ENCODE measurements around the gene SIGLEC6.

Gene SIGLEC6

DNA sequence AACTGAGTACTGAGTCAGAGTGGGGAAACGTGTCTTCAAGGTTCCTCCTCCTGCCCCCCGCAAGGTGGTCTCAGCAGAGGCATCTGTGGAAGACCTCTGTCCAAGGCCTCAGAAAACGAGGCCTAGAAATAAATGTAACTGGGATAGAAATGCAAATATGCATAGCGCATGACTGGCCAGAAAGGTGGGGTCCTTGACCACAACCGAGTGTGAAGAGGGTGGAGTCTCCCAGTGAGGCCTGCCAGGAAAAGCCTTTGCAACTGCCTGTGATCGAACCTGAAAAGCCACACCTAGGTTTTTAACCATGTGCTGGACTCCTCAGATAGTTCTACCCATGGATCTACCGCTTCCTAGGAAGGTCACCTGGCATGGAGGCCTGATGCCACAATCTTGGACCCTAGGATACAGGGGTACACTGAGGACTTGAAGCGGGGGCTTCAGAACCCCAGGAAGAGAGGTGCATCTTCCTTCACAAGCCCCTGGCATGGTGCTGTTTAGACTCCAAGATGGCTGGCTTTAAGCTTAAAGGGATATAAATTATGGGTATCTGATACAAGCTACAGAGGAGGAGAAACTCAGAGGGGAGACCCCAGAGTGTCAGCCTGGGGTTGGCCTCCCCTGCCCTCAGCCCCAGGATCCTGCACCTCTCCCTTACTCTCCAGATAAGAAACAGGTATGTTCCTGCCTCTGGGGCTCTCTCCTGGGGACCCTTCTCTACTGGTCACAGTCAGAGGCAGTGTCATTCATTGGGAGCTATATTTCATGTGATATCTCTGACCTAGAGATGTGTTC is 18.3 kb upstream of the SIGLEC6 start:
- peak; percentile 85 for FAIRE-seq
- DNase-seq (ENCODE audit: insufficient read length, low spot score), result no peak
- TF ChIP-seq POU2F2 (IDR thresholded peaks at IDR 0.05; ENCODE audit: low read depth, low read length), result no peak
- TF ChIP-seq TAF1 (IDR thresholded peaks at IDR 0.05; ENCODE audit: low read depth, low read length), result no peak
- no peak for TF ChIP-seq POLR2AphosphoS5 (IDR thresholded peaks at IDR 0.05; ENCODE audit: low read depth, low read length)
- no peak for TF ChIP-seq PAX5 (IDR thresholded peaks at IDR 0.05; ENCODE audit: insufficient read depth, low read length, severe bottlenecking)
- no peak for TF ChIP-seq POLR2A (IDR thresholded peaks at IDR 0.05; ENCODE audit: low read depth, low read length)
- TF ChIP-seq SPI1 (IDR thresholded peaks at IDR 0.05; ENCODE audit: low read depth, low read length), result no peak

DNA sequence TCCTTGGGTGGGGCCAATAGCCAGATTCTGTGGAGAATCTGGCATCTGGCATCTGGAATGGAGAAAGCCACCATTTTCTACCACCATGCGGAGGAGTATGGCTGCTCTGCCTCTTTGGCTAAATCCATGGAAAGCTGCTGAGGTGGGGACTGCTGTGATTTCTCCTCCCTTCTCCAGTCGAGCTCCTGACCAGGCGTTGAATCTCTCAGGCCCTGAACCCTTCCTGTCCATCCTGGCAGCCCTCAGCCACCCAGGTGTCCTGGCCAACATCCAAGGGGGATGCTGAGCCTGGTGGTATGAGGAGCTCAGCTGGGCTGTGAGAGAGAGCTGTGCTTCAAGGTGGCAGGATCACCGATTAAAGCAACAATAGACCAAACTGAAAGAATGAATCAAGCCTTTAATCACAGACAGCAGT is 17.4 kb upstream of the SIGLEC6 start:
- DNase-seq (ENCODE audit: insufficient read length, low spot score), result no peak
- FAIRE-seq, result no peak
- TF ChIP-seq SPI1 (IDR thresholded peaks at IDR 0.05; ENCODE audit: low read depth, low read length), result no peak
- no peak for TF ChIP-seq POLR2AphosphoS5 (IDR thresholded peaks at IDR 0.05; ENCODE audit: low read depth, low read length)
- TF ChIP-seq POLR2A (IDR thresholded peaks at IDR 0.05; ENCODE audit: low read depth, low read length), result no peak
- no peak for TF ChIP-seq TAF1 (IDR thresholded peaks at IDR 0.05; ENCODE audit: low read depth, low read length)
- TF ChIP-seq POU2F2 (IDR thresholded peaks at IDR 0.05; ENCODE audit: low read depth, low read length), result no peak
- TF ChIP-seq PAX5 (IDR thresholded peaks at IDR 0.05; ENCODE audit: insufficient read depth, low read length, severe bottlenecking), result no peak

DNA sequence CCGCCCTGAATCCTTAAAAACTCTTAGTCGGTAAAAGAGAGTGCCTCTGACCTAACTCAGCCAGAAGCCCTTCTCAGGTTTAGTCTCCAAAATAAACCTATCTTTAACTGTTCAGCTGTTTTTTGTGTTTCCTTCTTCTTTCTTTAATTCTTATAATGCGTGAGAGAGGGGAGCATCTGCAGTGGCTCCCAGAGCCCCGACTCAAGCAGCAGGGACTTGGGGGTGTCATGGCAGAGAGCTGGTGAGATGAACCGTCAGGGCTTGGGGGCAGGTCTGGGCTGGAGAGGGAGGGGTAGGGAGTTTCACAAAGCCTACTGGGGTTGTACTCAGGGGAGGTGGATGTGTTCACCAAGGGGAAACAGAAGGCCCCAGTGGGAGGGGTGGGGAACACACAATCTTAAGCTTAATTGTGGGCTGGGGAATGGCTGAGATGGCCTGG is 16.8 kb upstream of the SIGLEC6 start:
- TF ChIP-seq PAX5 (IDR thresholded peaks at IDR 0.05; ENCODE audit: insufficient read depth, low read length, severe bottlenecking) (no peak), TAF1 (IDR thresholded peaks at IDR 0.05; ENCODE audit: low read depth, low read length) (no peak), POLR2A (IDR thresholded peaks at IDR 0.05; ENCODE audit: low read depth, low read length) (no peak), POU2F2 (IDR thresholded peaks at IDR 0.05; ENCODE audit: low read depth, low read length) (no peak), SPI1 (IDR thresholded peaks at IDR 0.05; ENCODE audit: low read depth, low read length) (no peak), POLR2AphosphoS5 (IDR thresholded peaks at IDR 0.05; ENCODE audit: low read depth, low read length) (no peak)
- no peak for FAIRE-seq

DNA sequence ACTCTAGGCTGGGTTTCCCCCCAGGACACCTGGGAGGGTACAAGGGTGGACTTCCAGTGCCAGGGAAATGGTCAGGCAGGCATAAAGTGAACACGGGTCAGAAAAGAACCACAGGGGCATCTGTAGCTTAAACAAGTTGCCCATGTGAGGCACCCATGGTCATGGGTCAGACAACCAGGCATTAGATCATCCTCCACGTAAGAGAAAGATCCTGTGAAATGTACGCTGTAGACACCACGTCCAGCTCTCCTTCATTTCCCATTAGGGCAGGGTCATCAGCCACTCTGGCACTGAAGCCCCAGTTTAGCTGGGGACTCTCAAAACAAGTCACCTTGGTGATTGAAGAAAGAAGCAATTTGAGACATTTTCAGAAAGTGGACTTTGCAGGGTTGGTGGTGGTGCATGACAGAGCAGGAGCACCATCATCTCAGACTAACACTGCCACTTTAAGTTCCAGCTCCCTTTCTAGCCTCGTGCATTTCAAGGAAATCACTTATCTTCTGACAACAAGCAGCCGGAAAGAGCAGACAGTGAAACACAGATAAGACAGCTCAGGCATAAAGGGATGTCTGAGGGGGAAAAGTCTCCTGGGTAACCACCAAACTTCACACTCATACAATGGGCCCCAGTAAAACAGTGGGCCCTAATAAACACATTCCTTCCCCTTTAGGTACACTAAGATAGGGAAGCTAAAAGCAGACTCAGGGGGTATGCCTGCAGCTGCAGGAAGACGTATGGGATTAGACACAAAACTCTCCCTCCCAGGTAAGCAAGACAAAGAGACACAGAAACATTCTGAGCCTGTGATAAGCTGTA is 16.1 kb upstream of the SIGLEC6 start:
- TF ChIP-seq POLR2A (IDR thresholded peaks at IDR 0.05; ENCODE audit: low read depth, low read length), result no peak
- TF ChIP-seq SPI1 (IDR thresholded peaks at IDR 0.05; ENCODE audit: low read depth, low read length), result no peak
- no peak for TF ChIP-seq TAF1 (IDR thresholded peaks at IDR 0.05; ENCODE audit: low read depth, low read length)
- no peak for TF ChIP-seq POLR2AphosphoS5 (IDR thresholded peaks at IDR 0.05; ENCODE audit: low read depth, low read length)
- TF ChIP-seq PAX5 (IDR thresholded peaks at IDR 0.05; ENCODE audit: insufficient read depth, low read length, severe bottlenecking), result no peak
- FAIRE-seq (peak; percentile 77), DNase-seq (ENCODE audit: insufficient read length, low spot score) (no peak)

More for the DNA sequence above, 16.8 kb upstream of the SIGLEC6 start:
- no peak for DNase-seq (ENCODE audit: insufficient read length, low spot score)

DNA sequence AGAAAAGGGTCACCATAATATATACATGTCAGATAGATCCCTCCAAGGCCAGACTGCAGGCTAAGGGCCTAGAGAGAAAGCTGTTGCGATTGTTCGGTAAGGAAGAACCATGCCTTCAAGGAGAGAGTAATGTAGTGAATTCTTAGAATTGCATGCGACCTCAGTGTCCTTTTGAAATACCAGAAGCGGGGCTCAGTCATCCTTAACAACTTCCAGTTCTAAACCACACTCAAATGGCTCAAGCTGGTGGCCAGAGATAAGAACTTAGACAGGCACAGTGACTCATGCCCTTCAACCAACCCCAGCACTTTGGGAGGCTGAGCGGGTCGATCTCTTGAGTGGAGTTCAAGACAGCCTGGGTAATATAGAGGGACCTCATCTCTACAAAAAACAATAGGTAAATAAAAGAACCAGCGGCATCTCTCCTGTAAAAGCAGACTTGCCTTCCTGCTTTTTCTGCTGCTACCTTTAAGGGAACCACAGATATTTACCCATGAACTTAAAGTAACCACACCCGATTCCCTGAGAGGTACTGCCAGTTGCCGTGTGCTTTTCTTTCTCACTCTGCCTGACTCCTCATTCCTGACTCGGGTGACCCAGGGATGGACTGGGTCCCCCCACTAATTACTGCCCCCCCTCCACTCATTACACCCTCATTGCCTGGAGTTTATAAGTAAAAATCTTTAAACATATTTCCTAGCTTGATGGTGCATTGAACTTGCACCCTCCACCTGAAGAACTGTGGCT is 15.4 kb upstream of the SIGLEC6 start:
- FAIRE-seq, result no peak
- no peak for TF ChIP-seq TAF1 (IDR thresholded peaks at IDR 0.05; ENCODE audit: low read depth, low read length)
- no peak for TF ChIP-seq POLR2AphosphoS5 (IDR thresholded peaks at IDR 0.05; ENCODE audit: low read depth, low read length)
- TF ChIP-seq SPI1 (IDR thresholded peaks at IDR 0.05; ENCODE audit: low read depth, low read length), result no peak
- no peak for TF ChIP-seq POU2F2 (IDR thresholded peaks at IDR 0.05; ENCODE audit: low read depth, low read length)
- no peak for TF ChIP-seq POLR2A (IDR thresholded peaks at IDR 0.05; ENCODE audit: low read depth, low read length)
- no peak for TF ChIP-seq PAX5 (IDR thresholded peaks at IDR 0.05; ENCODE audit: insufficient read depth, low read length, severe bottlenecking)
- DNase-seq (ENCODE audit: insufficient read length, low spot score), result no peak

DNA sequence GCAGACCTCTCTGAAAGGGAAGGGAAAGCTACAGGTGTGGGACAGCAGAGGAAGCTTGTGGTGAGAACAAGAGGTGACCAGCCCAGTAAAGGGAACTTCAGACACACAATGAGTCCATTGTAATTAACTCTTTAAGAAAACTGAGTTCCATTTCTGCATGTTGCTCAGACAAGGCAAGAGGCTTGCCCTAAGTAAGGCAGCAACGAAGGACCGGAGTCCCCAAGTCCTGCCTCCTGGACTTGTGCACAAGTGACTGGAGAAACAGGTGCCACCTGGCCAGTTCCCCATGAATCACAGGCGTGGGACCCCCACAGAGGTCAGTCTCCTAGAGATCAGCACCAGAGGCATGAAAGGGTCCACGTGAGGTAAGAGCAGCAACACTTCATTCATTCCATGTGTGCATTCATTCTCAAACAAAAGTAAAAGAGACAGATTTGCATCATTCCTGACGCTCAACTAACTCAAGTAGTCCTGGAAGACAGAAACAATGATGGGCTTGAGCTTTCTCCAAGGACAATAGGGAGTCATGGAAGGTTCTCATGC is 14.7 kb upstream of the SIGLEC6 start:
- TF ChIP-seq POLR2AphosphoS5 (IDR thresholded peaks at IDR 0.05; ENCODE audit: low read depth, low read length), result no peak
- TF ChIP-seq SPI1 (IDR thresholded peaks at IDR 0.05; ENCODE audit: low read depth, low read length), result peak; percentile 25; the same call in 1 of the 2 replicates
- FAIRE-seq (no peak), DNase-seq (ENCODE audit: insufficient read length, low spot score) (no peak)

DNA sequence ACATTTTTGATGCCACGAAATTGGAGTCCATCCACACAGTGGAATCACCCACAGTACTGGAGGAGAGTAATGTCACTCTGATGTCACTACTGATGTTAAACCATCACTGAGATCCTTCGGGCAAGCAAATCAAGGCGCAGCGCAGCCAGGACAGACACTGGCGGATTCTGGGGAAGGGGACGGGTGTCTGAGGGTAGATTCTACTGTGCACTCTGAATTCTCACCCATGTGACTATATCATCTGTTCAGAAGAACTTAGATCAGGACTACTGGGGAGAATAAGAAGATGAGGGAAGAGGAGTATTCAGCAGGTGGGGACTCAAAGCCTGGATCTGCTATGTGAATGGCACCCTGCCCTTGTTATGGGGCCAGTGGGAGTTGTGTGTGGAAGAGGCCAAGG is 12.6 kb upstream of the SIGLEC6 start:
- FAIRE-seq (no peak), DNase-seq (ENCODE audit: insufficient read length, low spot score) (no peak)
- TF ChIP-seq POU2F2 (IDR thresholded peaks at IDR 0.05; ENCODE audit: low read depth, low read length), result no peak

DNA sequence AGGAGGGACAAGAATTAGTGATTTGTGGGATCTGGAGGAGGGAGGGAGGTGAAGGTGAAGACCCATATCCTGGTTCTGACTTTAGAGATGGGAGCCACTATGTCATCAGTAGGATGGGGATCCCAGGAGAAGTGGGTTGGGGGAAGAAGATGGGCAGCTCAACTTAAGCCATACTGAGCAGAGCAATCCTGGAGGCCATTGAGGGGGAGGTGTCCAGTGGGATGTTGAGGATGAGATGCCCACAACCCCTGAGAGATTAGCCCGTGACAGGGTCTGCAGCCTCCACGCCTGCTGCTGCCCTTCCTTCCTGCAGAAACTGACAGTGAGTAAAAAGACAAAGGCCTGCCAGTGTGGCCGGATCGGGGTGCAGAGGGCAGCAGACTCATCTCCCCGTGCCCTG is 11.2 kb upstream of the SIGLEC6 start:
- TF ChIP-seq POU2F2 (IDR thresholded peaks at IDR 0.05; ENCODE audit: low read depth, low read length) (no peak), TAF1 (IDR thresholded peaks at IDR 0.05; ENCODE audit: low read depth, low read length) (no peak), SPI1 (IDR thresholded peaks at IDR 0.05; ENCODE audit: low read depth, low read length) (no peak), PAX5 (IDR thresholded peaks at IDR 0.05; ENCODE audit: insufficient read depth, low read length, severe bottlenecking) (no peak), POLR2AphosphoS5 (IDR thresholded peaks at IDR 0.05; ENCODE audit: low read depth, low read length) (no peak), POLR2A (IDR thresholded peaks at IDR 0.05; ENCODE audit: low read depth, low read length) (no peak)
- FAIRE-seq, result no peak

More for the DNA sequence above, 11.2 kb upstream of the SIGLEC6 start:
- no peak for DNase-seq (ENCODE audit: insufficient read length, low spot score)
